GM23248 (cell line): ENCODE measurements around the gene SH3RF3.
"Not testable (repeated sequence)": the region's sequence is repeated elsewhere in the genome, so short reads cannot be mapped to it uniquely, and the experiment has no call there.

ENCODE experiments used
- EZH2 ChIP-seq: fragments of 200-600 bp; sonication (generic); IDR thresholded peaks from 2 replicates; pipeline ENCODE4 v1.6.1; 2018; ENCODE audit warnings: antibody characterized with exemption, mild to moderate bottlenecking; ENCODE audit not compliant: insufficient read depth, poor library complexity, severe bottlenecking
- EZH2phosphoT487 ChIP-seq: fragments of 200-600 bp; sonication (generic); IDR thresholded peaks from 2 replicates; pipeline ENCODE4 v1.6.1; 2018; ENCODE audit warnings: antibody characterized with exemption, moderate library complexity, mild to moderate bottlenecking, low read depth; ENCODE audit not compliant: insufficient read depth

GRCh38 chr2:109162367-109162766, 33.4 kb downstream of the SH3RF3 start:
- TF ChIP-seq EZH2, EZH2phosphoT487: not testable (repeated sequence)
